ENCODE measurements around the gene AATK. TPM values are rescaled to one million over a fixed set of nuclear protein-coding genes. Genes with fewer than 3 reads are reported as not detected.
A peak's percentile ranks its signal among the peaks of the same experiment; 100 is the strongest.

AATK gene, protein sequence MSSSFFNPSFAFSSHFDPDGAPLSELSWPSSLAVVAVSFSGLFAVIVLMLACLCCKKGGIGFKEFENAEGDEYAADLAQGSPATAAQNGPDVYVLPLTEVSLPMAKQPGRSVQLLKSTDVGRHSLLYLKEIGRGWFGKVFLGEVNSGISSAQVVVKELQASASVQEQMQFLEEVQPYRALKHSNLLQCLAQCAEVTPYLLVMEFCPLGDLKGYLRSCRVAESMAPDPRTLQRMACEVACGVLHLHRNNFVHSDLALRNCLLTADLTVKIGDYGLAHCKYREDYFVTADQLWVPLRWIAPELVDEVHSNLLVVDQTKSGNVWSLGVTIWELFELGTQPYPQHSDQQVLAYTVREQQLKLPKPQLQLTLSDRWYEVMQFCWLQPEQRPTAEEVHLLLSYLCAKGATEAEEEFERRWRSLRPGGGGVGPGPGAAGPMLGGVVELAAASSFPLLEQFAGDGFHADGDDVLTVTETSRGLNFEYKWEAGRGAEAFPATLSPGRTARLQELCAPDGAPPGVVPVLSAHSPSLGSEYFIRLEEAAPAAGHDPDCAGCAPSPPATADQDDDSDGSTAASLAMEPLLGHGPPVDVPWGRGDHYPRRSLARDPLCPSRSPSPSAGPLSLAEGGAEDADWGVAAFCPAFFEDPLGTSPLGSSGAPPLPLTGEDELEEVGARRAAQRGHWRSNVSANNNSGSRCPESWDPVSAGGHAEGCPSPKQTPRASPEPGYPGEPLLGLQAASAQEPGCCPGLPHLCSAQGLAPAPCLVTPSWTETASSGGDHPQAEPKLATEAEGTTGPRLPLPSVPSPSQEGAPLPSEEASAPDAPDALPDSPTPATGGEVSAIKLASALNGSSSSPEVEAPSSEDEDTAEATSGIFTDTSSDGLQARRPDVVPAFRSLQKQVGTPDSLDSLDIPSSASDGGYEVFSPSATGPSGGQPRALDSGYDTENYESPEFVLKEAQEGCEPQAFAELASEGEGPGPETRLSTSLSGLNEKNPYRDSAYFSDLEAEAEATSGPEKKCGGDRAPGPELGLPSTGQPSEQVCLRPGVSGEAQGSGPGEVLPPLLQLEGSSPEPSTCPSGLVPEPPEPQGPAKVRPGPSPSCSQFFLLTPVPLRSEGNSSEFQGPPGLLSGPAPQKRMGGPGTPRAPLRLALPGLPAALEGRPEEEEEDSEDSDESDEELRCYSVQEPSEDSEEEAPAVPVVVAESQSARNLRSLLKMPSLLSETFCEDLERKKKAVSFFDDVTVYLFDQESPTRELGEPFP (N-terminal part only)
- total RNA-seq (ENCODE audit: insufficient read depth, low replicate concordance), result 1.4 TPM

DNA sequence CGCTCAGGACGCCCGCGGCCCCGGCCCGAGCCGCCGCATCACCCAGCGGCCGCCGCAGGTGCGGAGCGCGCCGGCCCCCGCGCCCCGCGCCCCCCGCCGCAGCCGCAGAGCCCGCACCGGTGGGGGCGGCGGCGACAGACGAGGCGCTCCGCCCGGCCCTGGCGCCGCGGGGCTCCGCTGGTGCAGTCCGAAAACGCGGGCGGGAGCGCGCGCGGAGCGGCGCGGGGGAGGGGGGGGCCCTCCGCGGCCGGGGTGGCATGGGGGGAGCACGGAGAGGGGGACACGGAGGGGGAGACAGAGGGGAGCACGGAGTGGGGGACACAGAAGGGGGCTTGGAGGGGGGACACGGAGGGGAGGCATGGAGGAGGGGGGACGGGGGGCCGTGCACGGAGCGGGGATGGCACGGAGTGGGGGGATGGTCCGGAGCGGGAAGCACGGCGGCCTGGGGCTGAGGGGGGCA is at the start of gene AATK:
TSS of gene AATK (minus strand) at position 189 of the 460 bp plus-strand sequence. CDS start 229 bp downstream, outside the sequence.
- DNase-seq (ENCODE audit: low spot score), result no peak

DNA sequence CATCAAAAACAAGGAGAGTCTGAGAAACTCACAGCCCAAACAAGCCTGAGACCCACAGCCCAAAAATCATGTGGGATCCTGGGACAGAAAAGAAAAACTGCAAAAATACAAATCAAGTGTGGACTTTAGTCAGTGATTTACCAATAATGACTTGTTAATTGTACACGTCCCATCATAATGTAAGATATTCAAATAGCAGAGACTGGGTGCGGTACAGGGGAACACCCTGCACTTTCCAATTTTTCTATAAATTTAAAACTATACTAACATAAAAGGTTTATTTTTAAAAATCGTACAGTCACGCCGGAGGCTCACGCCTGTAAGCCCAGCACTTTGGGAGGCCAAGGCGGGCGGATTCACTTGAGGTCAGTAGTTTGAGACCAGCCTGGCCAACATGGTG is 48.0 kb upstream of the AATK start:
- DNase-seq (ENCODE audit: low spot score), result no peak

DNA sequence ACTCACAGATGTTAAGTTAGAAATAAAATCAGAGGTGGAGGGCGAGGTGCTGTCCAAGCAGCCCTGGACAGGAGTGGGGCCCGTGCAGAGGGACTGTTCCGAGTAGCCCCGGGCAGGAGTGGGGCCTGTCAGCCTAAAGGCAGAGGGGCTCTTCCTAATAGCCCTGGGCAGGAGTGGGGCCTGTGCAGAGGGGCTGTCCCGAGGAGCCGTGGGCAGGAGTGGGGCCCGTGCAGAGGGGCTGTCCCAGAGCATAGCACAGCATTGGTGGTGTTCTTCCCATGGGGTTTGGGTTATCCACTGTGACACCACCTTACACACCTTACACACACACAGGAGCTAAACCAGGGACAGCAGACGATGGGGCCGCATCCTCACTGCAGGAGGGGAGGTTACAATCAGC is 46.3 kb upstream of the AATK start:
- no peak for DNase-seq (ENCODE audit: low spot score)

DNA sequence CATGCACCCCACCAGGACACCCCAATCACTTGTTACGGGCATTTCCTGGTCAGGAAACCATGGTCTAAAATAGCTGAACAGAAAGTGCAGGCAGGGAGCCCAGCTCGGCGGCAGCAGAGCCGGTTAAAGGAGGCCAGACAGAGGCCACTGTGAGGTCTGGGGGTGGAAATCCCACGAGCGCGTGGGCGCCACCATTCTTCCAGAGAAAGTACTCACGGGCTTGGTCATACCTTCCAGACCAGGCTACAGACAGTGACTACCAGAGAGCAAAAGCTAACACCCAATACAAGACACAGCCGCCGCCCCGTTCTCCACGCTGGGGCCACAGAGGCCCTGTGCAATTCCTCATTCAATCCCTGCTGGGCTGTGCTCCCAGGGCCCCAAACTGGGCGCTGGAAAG is 44.8 kb upstream of the AATK start:
- DNase-seq (ENCODE audit: low spot score), result peak; percentile 41

DNA sequence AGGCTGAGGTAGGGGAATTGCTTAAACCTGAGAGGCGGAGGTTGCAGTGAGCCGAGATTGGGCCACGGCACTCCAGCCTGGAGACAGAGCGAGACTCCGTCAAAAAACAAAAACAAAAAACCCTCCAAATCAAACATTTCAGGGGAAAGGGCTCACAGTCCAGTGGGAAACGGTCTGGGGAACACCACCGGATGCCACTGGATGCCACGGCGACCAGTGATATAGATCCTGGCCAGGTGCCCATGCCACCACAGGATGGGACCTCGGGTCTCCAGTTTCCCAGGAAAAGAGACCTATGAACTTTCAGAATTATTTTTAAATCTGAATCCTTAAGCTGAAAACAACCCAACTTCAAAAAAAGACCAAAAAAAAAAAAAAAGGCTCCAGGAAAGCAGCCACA is 44.4 kb upstream of the AATK start:
- DNase-seq (ENCODE audit: low spot score), result no peak

DNA sequence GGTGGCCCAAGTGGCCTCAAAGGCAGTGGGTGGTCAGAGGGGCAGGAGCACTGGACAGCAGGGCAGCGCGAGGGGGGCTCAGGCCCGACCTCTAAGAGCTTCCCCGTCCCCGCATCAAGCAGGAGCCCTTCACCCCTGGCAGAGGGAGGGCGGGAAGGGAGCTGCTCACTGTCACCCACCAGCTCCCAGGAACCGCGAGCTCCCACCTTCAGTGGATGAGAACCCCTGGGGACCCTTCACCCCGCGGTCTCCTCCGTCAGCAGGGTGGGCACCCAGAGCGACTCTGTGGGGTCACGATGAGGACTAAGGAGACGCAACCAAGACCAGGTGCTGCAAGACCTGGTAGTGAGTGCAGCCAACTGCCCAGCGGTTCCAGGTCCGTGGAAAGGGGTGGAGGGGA is 43.1 kb upstream of the AATK start:
- no peak for DNase-seq (ENCODE audit: low spot score)

DNA sequence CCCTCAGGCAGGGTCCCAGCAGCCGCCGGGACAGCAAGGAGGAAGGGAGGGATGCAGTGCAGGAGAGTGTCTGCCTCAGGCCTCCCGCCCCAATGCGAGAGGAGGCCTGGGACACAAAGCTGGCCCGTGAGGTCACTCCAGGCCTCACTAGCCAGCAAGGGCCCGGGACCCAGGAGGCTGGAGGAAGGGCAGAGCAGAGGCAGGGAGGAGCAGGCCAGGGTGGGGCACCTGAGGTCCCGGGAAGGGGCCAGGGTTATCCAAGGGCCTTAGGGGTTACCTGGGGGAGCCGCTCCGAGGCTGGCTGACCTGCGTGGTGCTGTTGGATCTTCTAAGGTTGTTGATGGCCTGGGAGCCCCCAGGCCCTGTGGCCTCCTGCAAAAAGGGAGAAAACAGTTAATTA is 42.6 kb upstream of the AATK start:
- DNase-seq (ENCODE audit: low spot score), result no peak

DNA sequence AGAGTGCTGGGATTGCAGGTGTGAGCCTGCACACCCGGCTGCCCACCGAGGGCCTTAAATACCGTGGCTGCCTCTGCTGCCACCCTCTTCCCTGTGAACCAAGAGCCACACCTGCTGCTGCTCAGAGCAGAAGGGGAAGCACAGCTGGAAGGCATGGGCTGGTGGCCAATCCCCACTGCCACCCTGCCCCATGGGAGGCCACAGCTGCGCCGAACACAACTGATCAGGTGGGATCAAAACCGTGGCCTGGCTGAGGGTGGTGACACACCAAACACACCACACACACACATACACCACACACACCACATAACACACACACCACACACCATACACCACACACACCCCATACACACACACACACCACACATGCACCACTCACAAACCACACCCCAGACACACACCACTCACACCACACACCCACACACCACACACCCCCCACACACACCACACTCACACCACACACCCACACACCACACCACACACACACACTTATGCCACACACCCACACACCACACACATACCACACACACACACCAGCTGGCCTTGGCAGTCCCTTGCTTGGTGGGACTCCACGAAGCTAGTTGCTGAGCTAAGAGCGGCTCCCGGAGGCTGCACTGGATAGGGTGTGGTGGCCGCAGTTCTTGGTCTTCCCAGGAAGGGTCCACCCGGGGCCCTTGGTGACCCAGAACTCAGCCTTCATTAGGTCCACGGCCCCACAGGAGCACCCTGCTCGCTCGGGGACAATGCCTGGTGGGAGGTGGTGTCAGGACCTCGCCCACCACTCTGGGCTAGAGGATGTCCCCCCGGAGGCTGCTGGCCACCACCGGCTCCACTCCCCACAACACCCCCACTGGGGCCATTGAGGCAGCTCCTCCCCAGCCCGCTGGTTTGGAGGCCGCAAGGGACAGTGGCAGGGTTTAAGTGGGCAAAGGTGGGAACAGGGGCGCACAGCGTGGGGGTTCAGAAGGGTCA is 41.9 kb upstream of the AATK start:
- no peak for DNase-seq (ENCODE audit: low spot score)

DNA sequence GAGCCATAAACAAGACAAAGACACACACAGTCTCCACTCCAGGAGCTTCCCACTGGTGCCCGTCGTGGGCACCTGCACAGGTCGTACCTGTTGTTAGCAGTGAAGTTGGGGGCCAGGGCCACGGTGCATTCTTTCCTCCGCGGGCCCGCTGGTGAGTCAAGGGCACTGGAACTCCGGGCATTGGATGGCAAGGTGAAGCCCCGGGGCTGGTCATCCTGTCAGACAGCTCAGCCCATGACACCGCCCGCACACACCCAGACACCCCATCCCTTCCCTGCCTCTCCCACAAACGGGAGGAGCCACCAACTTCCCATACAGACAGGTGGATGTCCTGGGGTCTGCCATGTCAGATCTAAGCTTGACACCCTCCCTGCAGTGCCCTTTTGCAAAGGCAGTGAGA is 40.6 kb upstream of the AATK start:
- no peak for DNase-seq (ENCODE audit: low spot score)

DNA sequence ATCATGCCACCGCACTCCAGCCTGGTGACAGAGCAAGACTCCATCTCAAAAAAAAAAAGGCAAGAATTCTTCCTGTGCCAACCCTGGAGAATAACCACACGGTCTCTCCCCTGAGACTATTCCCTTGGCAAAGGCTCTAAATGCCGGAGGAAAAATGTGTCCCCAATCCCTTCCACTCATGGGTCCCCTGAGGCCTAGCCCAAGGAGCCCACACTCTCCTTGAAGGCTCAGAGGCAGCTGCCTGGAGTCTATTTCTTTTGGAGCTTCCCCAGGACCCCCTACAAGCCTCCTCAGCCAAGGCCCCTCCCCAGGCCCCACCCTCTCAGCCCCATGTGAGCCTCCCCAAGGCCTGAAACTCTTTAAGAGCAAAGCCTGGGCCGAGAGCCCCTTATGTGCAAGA is 40.1 kb upstream of the AATK start:
- DNase-seq (ENCODE audit: low spot score), result no peak

DNA sequence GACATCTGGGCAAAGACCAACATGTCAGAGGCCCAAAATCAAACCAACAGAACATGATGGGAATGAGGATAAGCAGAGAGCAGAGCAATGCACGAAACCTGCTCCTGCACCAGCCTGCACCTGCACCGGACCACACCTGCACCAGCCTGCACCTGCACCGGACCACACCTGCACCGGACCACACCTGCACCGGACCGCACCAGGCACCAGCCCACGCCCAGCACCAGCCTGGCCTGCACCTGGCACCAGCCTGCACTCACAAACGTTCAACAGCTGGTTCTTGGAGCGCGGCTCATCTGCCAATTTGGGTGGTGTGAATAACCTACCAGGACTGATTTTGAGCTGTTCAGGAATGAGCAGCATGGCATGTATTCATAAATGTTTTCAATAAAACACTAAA is 38.6 kb upstream of the AATK start:
- DNase-seq (ENCODE audit: low spot score), result no peak

DNA sequence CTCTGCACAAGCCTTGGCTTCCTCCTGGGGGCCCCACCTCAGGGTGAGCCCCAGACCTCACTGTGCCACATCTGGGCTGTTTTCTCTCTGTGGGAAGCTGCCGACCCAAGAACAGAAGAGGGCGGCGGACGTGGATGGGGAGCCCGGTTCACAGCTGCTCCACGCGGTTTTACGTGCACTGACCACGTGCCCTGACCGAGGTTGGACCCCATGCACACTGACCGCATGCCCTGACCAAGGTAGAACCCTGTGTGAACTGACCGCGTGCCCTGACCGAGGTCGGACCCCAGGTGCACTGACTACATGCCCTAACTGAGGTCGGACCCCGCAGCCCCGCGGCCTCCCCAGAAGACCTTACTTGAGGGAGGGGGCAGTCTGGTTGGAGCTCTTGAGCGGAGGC is 37.1 kb upstream of the AATK start:
- DNase-seq (ENCODE audit: low spot score), result no peak

DNA sequence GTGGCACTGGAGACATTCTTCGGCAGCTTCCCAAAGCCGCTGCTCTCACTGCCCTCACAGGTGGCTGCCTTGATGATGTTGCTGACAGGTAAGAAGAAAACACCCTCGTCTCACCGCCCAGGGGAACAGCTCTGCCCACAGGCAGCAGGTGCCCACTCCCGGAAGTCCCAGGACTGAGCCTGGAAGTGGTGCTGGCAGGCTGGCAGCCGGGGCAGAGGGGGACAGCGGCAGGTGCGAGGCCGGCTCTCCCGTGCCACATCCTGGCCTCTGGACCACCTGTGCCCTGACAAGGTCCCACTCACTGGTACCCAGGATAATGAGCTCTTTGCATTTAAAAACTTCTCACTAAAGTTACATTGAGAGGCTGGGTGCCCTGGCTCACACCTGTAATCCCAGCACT is 36.3 kb upstream of the AATK start:
- DNase-seq (ENCODE audit: low spot score), result no peak

DNA sequence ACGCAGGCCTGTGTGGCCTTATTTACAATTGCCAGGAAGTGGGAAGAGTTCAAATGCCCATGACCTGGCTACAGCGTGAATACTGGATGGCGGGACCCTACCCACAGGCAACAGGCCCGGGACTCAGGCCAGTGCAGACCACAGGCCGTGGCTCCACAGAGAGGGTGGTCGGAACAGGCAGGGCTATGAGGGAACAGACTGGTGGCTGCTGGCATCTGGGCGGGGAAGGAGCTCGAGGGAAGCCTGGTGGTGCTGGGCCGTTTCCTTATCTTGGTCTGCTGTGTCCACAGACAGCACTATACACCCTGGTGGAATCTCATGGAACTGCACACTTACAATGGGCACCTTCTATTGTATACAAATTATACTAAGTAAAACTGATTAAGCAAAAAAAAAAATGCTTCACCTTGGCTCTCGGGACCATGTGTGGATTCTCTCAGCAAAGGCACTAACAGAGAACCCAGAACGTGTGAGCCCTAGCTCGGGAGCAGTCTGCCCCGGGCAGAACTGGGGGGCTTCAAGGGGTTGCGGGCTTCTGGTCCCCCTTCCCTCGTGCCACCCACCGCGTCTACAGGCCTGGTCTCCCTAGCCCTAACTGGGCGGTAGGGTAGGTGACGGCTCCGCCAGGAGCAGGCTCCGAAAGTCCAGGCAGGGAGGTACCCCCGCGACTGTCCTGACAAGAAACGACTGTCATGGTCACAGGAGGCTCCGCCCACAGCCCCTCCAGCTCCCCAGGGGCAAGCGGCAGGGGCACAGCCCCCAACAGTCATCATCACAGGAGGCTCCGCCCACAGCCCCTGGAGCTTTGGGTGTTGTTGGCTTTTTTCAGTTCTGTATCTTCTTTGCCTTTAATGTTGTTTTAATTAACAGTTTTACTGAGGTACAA is 34.9 kb upstream of the AATK start:
- peak; percentile 72 for DNase-seq (ENCODE audit: low spot score)

DNA sequence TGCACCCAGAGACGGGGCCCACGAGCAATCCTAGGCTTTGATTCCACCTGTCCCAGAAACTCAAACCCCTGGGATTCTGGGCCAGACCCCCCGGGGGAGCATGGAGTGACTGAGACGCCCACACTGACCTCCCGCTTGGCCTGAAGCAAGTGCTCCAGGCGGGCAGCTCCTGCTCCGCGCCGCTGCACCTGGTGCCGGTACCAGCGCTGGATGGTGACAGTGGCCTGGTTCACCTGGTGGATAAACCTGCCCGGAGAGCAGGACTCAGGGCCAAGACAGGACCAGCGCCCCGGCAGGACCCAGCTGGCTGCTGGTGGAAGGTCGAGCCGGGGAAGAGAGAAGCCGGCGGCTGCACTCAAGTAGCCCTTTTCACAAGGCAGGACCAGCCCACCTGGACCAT is 34.2 kb upstream of the AATK start:
- no peak for DNase-seq (ENCODE audit: low spot score)

DNA sequence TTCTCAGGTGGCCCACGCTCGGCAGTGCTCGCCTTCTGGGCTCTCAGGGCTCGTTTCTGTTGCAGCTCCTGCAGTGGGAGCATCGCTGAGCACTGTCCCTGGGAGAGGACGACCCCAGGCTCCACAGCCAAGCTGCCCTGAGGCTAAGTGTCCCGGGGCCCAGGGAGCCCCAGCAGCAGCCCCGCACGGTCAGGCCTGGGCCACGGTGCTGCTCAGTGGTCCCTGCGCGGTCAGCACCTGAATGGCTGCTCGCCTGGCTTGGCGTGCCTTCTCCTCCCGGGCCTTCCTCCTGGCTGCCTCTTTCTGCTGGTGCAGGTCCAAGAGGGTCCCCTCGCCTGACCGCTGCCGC is 33.4 kb upstream of the AATK start:
- no peak for DNase-seq (ENCODE audit: low spot score)

DNA sequence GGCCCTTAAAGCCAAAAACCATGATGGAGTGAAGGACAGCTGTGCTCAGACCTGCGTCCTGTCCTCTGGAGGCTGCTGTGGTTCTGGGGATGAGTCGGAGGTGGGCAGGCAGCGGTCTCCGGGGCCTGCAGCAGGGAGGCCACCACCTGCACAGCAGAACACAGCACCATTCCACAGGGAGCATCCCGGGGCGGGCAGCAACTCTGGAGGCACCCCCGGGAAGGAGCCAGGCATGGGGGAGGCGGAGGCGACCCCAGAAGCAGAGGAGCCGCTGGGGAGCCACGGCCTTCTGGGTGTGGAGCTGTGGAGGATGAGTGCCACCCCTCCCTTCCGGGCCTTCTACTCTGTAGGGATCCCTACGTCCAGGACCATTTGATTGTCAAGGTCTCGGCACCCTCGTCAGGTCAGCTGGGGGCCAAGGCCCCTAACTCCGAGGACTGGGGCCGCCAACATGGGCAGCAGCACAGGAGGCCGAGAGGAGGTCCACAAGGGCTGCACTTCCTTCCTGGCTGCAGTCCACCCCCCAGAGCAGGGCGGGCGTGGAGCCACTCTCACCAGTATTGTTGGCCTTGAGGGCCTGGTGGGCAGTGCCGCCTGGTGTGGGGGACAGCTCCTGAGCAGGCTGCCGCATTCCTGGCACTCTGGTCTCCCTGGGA is 32.9 kb upstream of the AATK start:
- DNase-seq (ENCODE audit: low spot score), result no peak

DNA sequence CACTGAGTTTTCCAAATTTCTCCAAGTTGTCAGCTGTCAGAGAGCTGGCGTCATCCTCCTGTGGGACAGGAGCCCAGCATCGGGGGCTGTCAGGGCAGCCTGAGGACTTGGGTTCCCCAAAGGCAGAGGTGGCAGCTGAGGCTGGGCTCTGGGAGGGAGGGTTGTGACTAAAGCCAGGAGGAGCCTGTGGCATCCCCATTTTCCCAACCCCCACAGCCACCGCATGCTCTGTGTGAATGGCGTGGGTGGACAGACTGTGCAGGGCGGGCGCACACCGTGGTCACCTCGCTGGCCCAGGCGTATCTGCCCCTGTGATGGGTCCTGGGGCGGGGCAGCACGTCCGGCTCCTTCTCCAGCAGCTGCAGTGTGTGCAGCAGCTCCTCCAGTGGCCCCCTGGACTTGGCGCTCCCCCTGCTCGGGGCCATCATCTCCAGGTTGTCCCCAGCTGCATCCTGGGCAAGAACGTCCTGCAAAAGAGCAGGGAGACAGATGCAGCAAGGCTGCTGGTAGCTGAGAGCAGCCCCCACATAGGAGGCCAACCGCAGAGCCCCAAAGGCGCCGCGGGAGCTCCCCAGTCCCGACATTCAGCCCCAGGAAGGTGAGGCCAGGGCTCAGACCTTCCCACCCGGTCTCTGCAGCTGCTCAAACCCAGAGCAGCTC is 31.9 kb upstream of the AATK start:
- DNase-seq (ENCODE audit: low spot score), result no peak

DNA sequence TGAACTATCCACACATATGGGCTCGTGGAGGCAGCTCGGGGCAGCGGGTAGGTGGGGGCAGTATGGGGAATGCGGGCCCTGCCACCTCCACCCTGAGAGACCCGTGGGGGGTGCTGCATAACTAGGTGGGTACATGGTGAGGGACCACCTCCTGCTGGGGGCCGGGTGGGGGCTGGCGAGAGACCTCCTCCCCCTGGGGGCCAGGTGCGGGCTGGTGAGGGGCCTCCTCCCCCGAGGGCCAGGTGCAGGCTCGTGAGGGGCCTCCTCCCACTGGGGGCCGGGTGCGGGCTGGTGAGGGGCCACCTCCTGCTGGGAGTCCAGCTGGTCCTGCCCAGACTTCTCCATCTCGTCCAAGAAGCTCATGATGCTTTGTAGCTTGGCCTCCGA is 31.4 kb upstream of the AATK start:
- DNase-seq (ENCODE audit: low spot score), result no peak

All from umbilical cord (tissue), 2 donors.